Right cardiac atrium (tissue), 5 donors: ENCODE results near the gene UST. TPM values are rescaled to one million over a fixed set of nuclear protein-coding genes. Genes with fewer than 3 reads are reported as not detected.

ENCODE experiments used
- ATAC-seq, 2 donors: fragments of 200-7000 bp; cut with Tn5 transposase; one replicate each; pipeline versions ENCODE4 v1.8.0 to v1.9.1; 2020; ENCODE audit warnings: moderate library complexity in 2 of 2, mild to moderate bottlenecking in 1 of 2
- DNase-seq, 3 donors: peaks; one replicate each; pipeline ENCODE4 v3.0.0-alpha.2; 2020
- H3K27ac ChIP-seq: one replicate; pipeline ENCODE4 v1.5.1; 2013; ENCODE audit warnings: mild to moderate bottlenecking, low read length, control low read depth, moderate library complexity
- H3K27me3 ChIP-seq: one replicate; pipeline ENCODE4 v1.6.1; 2013; ENCODE audit not compliant: control insufficient read depth, insufficient read depth
- H3K4me1 ChIP-seq: one replicate; pipeline ENCODE4 v1.6.1; 2013; ENCODE audit warnings: low read length; ENCODE audit not compliant: control insufficient read depth, insufficient read depth
- H3K4me3 ChIP-seq: one replicate; pipeline ENCODE4 v1.5.1; 2013; ENCODE audit warnings: low read length, control low read depth
- H3K9me3 ChIP-seq: one replicate; pipeline ENCODE4 v1.6.1; 2013; ENCODE audit warnings: low read length; ENCODE audit not compliant: control insufficient read depth
- WGBS: extraction: QIAGEN DNeasy Blood & Tissue Kit; methylation state at CpG from one replicate; pipeline ENCODE4 v1.1.7; 2013; 5-methylcytosine and 5-hydroxymethylcytosine counted together
- intact Hi-C, 4 donors: fragments of 100-400 bp; cut with DNase I; formaldehyde crosslinking; loops; one replicate each; pipeline versions ENCODE4 v1.11.0 to v1.14.0; 2022 to 2023
- polyA plus RNA-seq: library from polyadenylated mRNA; stranded (reverse); fragments of 200-250 nt; gene quantifications from one replicate; pipeline ENCODE4 v1.2.3, GENCODE V29; 2013
- total RNA-seq, 4 donors: library from RNA; stranded (reverse); fragmentation: NEBNext Ultra II Directional; extraction: Animal tissue kit (Norgen Biotek cat#: 25700); gene quantifications; one replicate each; pipeline ENCODE4 v1.2.1, GENCODE V29; 2021
- donor health status: healthy with polysubstance abuse.
- donor health status: DM: no; HTN: yes; CAD: no.
- donor health status: DM: no; HTN: no; CAD: no.
- donor health status: DM: no; HTN: yes; CAD: no; lungs with severe emphysema.
- donor health status: DM: yes; HTN: yes; CAD: no.

UST gene
- total and polyA plus RNA-seq, 5 donors, result 4.4 to 5.9 (median 5.1) TPM

- DNase-seq (no peak), ATAC-seq (no peak)
- H3K27me3 ChIP-seq, result no peaks in the 10 kb centered on the region
- WGBS, result 69% methylated on average over 5 of the region's 5 CpGs
- peaks cover 4% of the 10 kb centered on the region for H3K4me1 ChIP-seq
- no peak overlapping the region for H3K4me3 ChIP-seq
- H3K9me3 ChIP-seq, result no peaks in the 10 kb centered on the region
- no peak overlapping the region for H3K27ac ChIP-seq
- intact Hi-C loops, result no loop called here
Measured at GRCh38 chr6:148808786-148809304, 62.0 kb downstream of the UST start.

GRCh38 chr6:148811459-148811858 is 64.6 kb downstream of the UST start:
- intact Hi-C loops, result no loop called here
- Histone ChIP-seq H3K27me3 (no peaks in the 10 kb centered on the region), H3K27ac (no peak overlapping the region), H3K4me3 (no peak overlapping the region), H3K9me3 (no peaks in the 10 kb centered on the region), H3K4me1 (peaks cover 4% of the 10 kb centered on the region)
- ATAC-seq (peak; percentile 37 to 45), DNase-seq (peak in 1 of 3 donors; percentile 66)
- WGBS, result 73% methylated on average over 5 of the region's 5 CpGs

- Histone ChIP-seq H3K4me3 (no peak overlapping the region), H3K27me3 (no peaks in the 10 kb centered on the region), H3K9me3 (no peaks in the 10 kb centered on the region), H3K4me1 (peaks cover 4% of the 10 kb centered on the region), H3K27ac (no peak overlapping the region)
- WGBS, result 67% methylated on average over 5 of the region's 5 CpGs
- intact Hi-C loops, result no loop called here
- no peak for DNase-seq
- no peak for ATAC-seq
Measured at GRCh38 chr6:148814082-148814790, 67.4 kb downstream of the UST start.

- 93% methylated on average over 2 of the region's 2 CpGs for WGBS
- no peaks in the 10 kb centered on the region for H3K9me3 ChIP-seq
- ATAC-seq, result no peak
- H3K4me3 ChIP-seq, result no peak overlapping the region
- H3K27me3 ChIP-seq, result no peaks in the 10 kb centered on the region
- intact Hi-C loops, result no loop called here
- no peak overlapping the region for H3K27ac ChIP-seq
- no peak for DNase-seq
- peaks cover 2% of the 10 kb centered on the region for H3K4me1 ChIP-seq
Measured at GRCh38 chr6:148814869-148815268, 68.0 kb downstream of the UST start.

GRCh38 chr6:148816117-148816516 is 69.3 kb downstream of the UST start:
- DNase-seq, result no peak
- H3K9me3 ChIP-seq, result no peaks in the 10 kb centered on the region
- H3K27me3 ChIP-seq, result no peaks in the 10 kb centered on the region
- H3K27ac ChIP-seq, result no peak overlapping the region
- H3K4me1 ChIP-seq, result peaks cover 1% of the 10 kb centered on the region
- no peak overlapping the region for H3K4me3 ChIP-seq
- ATAC-seq, result no peak
- intact Hi-C loops, result no loop called here

- ATAC-seq (no peak), DNase-seq (no peak)
- no peaks in the 10 kb centered on the region for H3K27me3 ChIP-seq
- no peaks in the 10 kb centered on the region for H3K9me3 ChIP-seq
- H3K4me1 ChIP-seq, result no peaks in the 10 kb centered on the region
- no peak overlapping the region for H3K27ac ChIP-seq
- WGBS, result 82% methylated on average over 3 of the region's 3 CpGs
- no peak overlapping the region for H3K4me3 ChIP-seq
- intact Hi-C loops, result no loop called here
Measured at GRCh38 chr6:148817689-148818088, 70.9 kb downstream of the UST start.

GRCh38 chr6:148818939-148819575 is 72.2 kb downstream of the UST start:
- H3K4me3 ChIP-seq, result no peak overlapping the region
- H3K27ac ChIP-seq, result no peak overlapping the region
- intact Hi-C loops, result no loop called here
- 75% methylated on average over 7 of the region's 7 CpGs for WGBS
- no peak for DNase-seq
- H3K9me3 ChIP-seq, result no peaks in the 10 kb centered on the region
- H3K4me1 ChIP-seq, result no peaks in the 10 kb centered on the region
- ATAC-seq, result no peak
- H3K27me3 ChIP-seq, result no peaks in the 10 kb centered on the region

- no peak overlapping the region for H3K27ac ChIP-seq
- WGBS, result 76% methylated on average over 6 of the region's 6 CpGs
- no peaks in the 10 kb centered on the region for H3K27me3 ChIP-seq
- H3K4me3 ChIP-seq, result no peak overlapping the region
- no peak for DNase-seq
- no peak for ATAC-seq
- no peaks in the 10 kb centered on the region for H3K9me3 ChIP-seq
- no peaks in the 10 kb centered on the region for H3K4me1 ChIP-seq
- intact Hi-C loops, result no loop called here
Measured at GRCh38 chr6:148819852-148820251, 73.0 kb downstream of the UST start.

- intact Hi-C loops, result no loop called here
- DNase-seq, result no peak
- ATAC-seq, result no peak
- H3K27ac ChIP-seq, result no peak overlapping the region
- H3K9me3 ChIP-seq, result no peaks in the 10 kb centered on the region
- H3K27me3 ChIP-seq, result no peaks in the 10 kb centered on the region
- no peaks in the 10 kb centered on the region for H3K4me1 ChIP-seq
- H3K4me3 ChIP-seq, result no peak overlapping the region
Measured at GRCh38 chr6:148822819-148823218, 76.0 kb downstream of the UST start.

GRCh38 chr6:148824291-148824690 is 77.5 kb downstream of the UST start:
- no peak overlapping the region for H3K27ac ChIP-seq
- H3K9me3 ChIP-seq, result no peaks in the 10 kb centered on the region
- no peak overlapping the region for H3K4me3 ChIP-seq
- intact Hi-C loops, result no loop called here
- H3K27me3 ChIP-seq, result no peaks in the 10 kb centered on the region
- 100% methylated on average over 1 of the region's 1 CpG for WGBS
- DNase-seq (no peak), ATAC-seq (no peak)
- H3K4me1 ChIP-seq, result no peaks in the 10 kb centered on the region

- H3K27me3 ChIP-seq, result no peaks in the 10 kb centered on the region
Measured at GRCh38 chr6:148824960-148825359, 78.1 kb downstream of the UST start.

More at GRCh38 chr6:148824960-148825359, 78.1 kb downstream of the UST start:
- Histone ChIP-seq H3K4me3 (no peak overlapping the region), H3K9me3 (no peaks in the 10 kb centered on the region), H3K4me1 (no peaks in the 10 kb centered on the region), H3K27ac (no peak overlapping the region)
- DNase-seq (no peak), ATAC-seq (no peak)
- 64% methylated on average over 1 of the region's 1 CpG for WGBS
- intact Hi-C loops, result no loop called here
